SK-N-SH treated with all-trans-retinoic acid at 6 μM for 48 hours (cell line): Measurements from ENCODE around the gene FHOD3.

ENCODE experiments used
- ATAC-seq: fragments of 200-7000 bp; cut with Tn5 transposase; 3 replicates; pipeline ENCODE4 v1.9.1; 2020; ENCODE audit warnings: mild to moderate bottlenecking, moderate library complexity
- ARNTL ChIP-seq: fragments of 450-650 bp; formaldehyde crosslinking; IDR thresholded peaks from 2 replicates; pipeline ENCODE4 v1.5.0; 2020; ENCODE audit warnings: low read depth, mild to moderate bottlenecking, moderate library complexity, borderline replicate concordance
- BACH2 ChIP-seq: fragments of 250-450 bp; sonication (Bioruptor Pico); IDR thresholded peaks from 2 replicates; pipeline ENCODE4 v1.9.0; 2021; ENCODE audit warnings: mild to moderate bottlenecking, borderline replicate concordance
- CSRNP3 ChIP-seq: fragments of 250-450 bp; sonication (Bioruptor Pico); IDR thresholded peaks from 2 replicates; pipeline ENCODE4 v1.5.1; 2021; ENCODE audit warnings: mild to moderate bottlenecking, moderate library complexity
- ISL1 ChIP-seq: fragments of 250-450 bp; sonication (Bioruptor Pico); IDR thresholded peaks from 2 replicates; pipeline ENCODE4 v2.1.2; 2022; ENCODE audit warnings: mild to moderate bottlenecking, moderate library complexity
- PATZ1 ChIP-seq: fragments of 250-450 bp; sonication (Bioruptor Pico); IDR thresholded peaks from 2 replicates; pipeline ENCODE4 v1.8.0; 2020; ENCODE audit warnings: mild to moderate bottlenecking, moderate library complexity, borderline replicate concordance
- PPARA ChIP-seq: fragments of 250-450 bp; sonication (Bioruptor Pico); IDR thresholded peaks from 2 replicates; pipeline ENCODE4 v1.5.0; 2020; ENCODE audit warnings: mild to moderate bottlenecking, borderline replicate concordance
- TCF4 ChIP-seq: fragments of 250-450 bp; sonication (Bioruptor Pico); IDR thresholded peaks from 2 replicates; pipeline ENCODE4 v1.8.0; 2021; ENCODE audit warnings: mild to moderate bottlenecking, moderate library complexity, borderline replicate concordance
- ZC3H10 ChIP-seq: fragments of 250-450 bp; sonication (Bioruptor Pico); IDR thresholded peaks from 2 replicates; pipeline ENCODE4 v1.5.1; 2021; ENCODE audit warnings: mild to moderate bottlenecking, moderate library complexity
- ZFP3 ChIP-seq: fragments of 250-450 bp; sonication (Bioruptor Pico); IDR thresholded peaks from 2 replicates; pipeline ENCODE4 v1.5.0; 2020; ENCODE audit warnings: mild to moderate bottlenecking, moderate library complexity
- ZFP30 ChIP-seq: fragments of 450-650 bp; formaldehyde crosslinking; IDR thresholded peaks from 2 replicates; pipeline ENCODE4 v1.5.0; 2022; ENCODE audit warnings: mild to moderate bottlenecking, moderate library complexity
- ZNF565 ChIP-seq: fragments of 450-650 bp; formaldehyde crosslinking; conservative IDR thresholded peaks from 2 replicates; pipeline ENCODE4 v1.5.0; 2020; ENCODE audit warnings: low read depth, mild to moderate bottlenecking, moderate library complexity
- ZNF70 ChIP-seq: fragments of 450-650 bp; formaldehyde crosslinking; IDR thresholded peaks from 2 replicates; pipeline ENCODE4 v1.5.0; 2020; ENCODE audit warnings: mild to moderate bottlenecking, moderate library complexity
- ZNF8 ChIP-seq: fragments of 450-650 bp; formaldehyde crosslinking; IDR thresholded peaks from 2 replicates; pipeline ENCODE4 v1.5.0; 2020; ENCODE audit warnings: mild to moderate bottlenecking, moderate library complexity
- TF ChIP-seq, protein P1 (sequence below): fragments of 250-450 bp; sonication (Bioruptor Pico); IDR thresholded peaks from 2 replicates; pipeline ENCODE4 v1.5.1; 2020; ENCODE audit warnings: low read depth, mild to moderate bottlenecking, moderate library complexity
- TF ChIP-seq, protein P2 (sequence below): fragments of 250-450 bp; sonication (Bioruptor Pico); IDR thresholded peaks from 2 replicates; pipeline ENCODE4 v1.5.0; 2020; ENCODE audit warnings: mild to moderate bottlenecking, moderate library complexity

The FHOD3 gene

GRCh38 chr18:36322408-36322728 lies 24.9 kb downstream of the FHOD3 start:
- ATAC-seq, result no peak
- TF ChIP-seq ZFP30 (CRISPR knock-in tag) (no peak), ZFP3 (CRISPR knock-in tag) (no peak), TCF4 (CRISPR knock-in tag) (no peak), ZNF8 (no peak)
- TF ChIP-seq, protein P1, sequence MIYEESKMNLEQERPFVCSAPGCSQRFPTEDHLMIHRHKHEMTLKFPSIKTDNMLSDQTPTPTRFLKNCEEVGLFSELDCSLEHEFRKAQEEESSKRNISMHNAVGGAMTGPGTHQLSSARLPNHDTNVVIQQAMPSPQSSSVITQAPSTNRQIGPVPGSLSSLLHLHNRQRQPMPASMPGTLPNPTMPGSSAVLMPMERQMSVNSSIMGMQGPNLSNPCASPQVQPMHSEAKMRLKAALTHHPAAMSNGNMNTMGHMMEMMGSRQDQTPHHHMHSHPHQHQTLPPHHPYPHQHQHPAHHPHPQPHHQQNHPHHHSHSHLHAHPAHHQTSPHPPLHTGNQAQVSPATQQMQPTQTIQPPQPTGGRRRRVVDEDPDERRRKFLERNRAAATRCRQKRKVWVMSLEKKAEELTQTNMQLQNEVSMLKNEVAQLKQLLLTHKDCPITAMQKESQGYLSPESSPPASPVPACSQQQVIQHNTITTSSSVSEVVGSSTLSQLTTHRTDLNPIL (CRISPR knock-in tag), result no peak

GRCh38 chr18:36322734-36323133 lies 25.2 kb downstream of the FHOD3 start:
- ATAC-seq, result no peak
- TF ChIP-seq ZNF70 (CRISPR knock-in tag) (no peak), ISL1 (no peak), ZFP30 (CRISPR knock-in tag) (no peak), PATZ1 (CRISPR knock-in tag) (no peak), ZNF8 (no peak), ZNF565 (CRISPR knock-in tag) (no peak), ZC3H10 (CRISPR knock-in tag) (no peak), ZFP3 (CRISPR knock-in tag) (no peak), BACH2 (CRISPR knock-in tag) (no peak), PPARA (CRISPR knock-in tag) (no peak), CSRNP3 (CRISPR knock-in tag) (no peak), ARNTL (CRISPR knock-in tag) (no peak)
- TF ChIP-seq, protein P1 (CRISPR knock-in tag), result no peak
- TF ChIP-seq, protein P2, sequence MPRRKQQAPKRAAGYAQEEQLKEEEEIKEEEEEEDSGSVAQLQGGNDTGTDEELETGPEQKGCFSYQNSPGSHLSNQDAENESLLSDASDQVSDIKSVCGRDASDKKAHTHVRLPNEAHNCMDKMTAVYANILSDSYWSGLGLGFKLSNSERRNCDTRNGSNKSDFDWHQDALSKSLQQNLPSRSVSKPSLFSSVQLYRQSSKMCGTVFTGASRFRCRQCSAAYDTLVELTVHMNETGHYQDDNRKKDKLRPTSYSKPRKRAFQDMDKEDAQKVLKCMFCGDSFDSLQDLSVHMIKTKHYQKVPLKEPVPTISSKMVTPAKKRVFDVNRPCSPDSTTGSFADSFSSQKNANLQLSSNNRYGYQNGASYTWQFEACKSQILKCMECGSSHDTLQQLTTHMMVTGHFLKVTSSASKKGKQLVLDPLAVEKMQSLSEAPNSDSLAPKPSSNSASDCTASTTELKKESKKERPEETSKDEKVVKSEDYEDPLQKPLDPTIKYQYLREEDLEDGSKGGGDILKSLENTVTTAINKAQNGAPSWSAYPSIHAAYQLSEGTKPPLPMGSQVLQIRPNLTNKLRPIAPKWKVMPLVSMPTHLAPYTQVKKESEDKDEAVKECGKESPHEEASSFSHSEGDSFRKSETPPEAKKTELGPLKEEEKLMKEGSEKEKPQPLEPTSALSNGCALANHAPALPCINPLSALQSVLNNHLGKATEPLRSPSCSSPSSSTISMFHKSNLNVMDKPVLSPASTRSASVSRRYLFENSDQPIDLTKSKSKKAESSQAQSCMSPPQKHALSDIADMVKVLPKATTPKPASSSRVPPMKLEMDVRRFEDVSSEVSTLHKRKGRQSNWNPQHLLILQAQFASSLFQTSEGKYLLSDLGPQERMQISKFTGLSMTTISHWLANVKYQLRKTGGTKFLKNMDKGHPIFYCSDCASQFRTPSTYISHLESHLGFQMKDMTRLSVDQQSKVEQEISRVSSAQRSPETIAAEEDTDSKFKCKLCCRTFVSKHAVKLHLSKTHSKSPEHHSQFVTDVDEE (CRISPR knock-in tag), result no peak

- no peak for ATAC-seq
- TF ChIP-seq TCF4 (CRISPR knock-in tag) (no peak), ZFP30 (CRISPR knock-in tag) (no peak), ZNF70 (CRISPR knock-in tag) (no peak), PPARA (CRISPR knock-in tag) (no peak), ZNF8 (no peak), ISL1 (no peak)
- TF ChIP-seq, protein P2 (CRISPR knock-in tag), result no peak
- TF ChIP-seq, protein P1 (CRISPR knock-in tag), result no peak
These were observed 25.9 kb downstream of the FHOD3 start for GRCh38 chr18:36323421-36323820.
